Bronchial epithelial cell (primary cell): ENCODE results near the gene MLLT11. TPM values are rescaled to one million over a fixed set of nuclear protein-coding genes. Genes with fewer than 3 reads are reported as not detected.
A peak's percentile ranks its signal among the peaks of the same experiment; 100 is the strongest.

Source experiments
- DNase-seq: peaks from one replicate; pipeline ENCODE4 v3.0.0-alpha.2; 2010; ENCODE audit warnings: low read depth
- FAIRE-seq: peaks from 2 replicates; lab custom pipeline; 2011; peaks lifted over from hg19 to GRCh38; lab: Jason Lieb, UNC
- H3K27me3 ChIP-seq: 2 replicates; pipeline ENCODE4 v1.5.1; 2011; ENCODE audit warnings: low read length; ENCODE audit not compliant: control insufficient read depth, insufficient read depth
- H3K36me3 ChIP-seq: 2 replicates; pipeline ENCODE4 v1.5.1; 2011; ENCODE audit warnings: low read length; ENCODE audit not compliant: control insufficient read depth, insufficient read depth
- H3K4me3 ChIP-seq: 2 replicates; pipeline ENCODE4 v1.5.1; 2011; ENCODE audit warnings: mild to moderate bottlenecking, low read depth, low read length, control low read depth
- CTCF ChIP-seq: IDR thresholded peaks from 2 replicates; pipeline ENCODE4 v1.5.1; 2011; ENCODE audit warnings: mild to moderate bottlenecking, moderate library complexity, low read length, control low read depth, inconsistent platforms; ENCODE audit not compliant: insufficient read depth, severe bottlenecking
- total RNA-seq: library from RNA; depleted of rRNA; stranded (reverse); fragments of >200 nt; gene quantifications from 2 replicates; pipeline ENCODE4 v1.2.1, GENCODE V29; 2014

MLLT11 gene
- total RNA-seq, 1 donor from 2014 or later, result 0.79 TPM

- TF ChIP-seq CTCF, result no peak
- FAIRE-seq, result no peak
These were observed 5.0 kb downstream of the MLLT11 start for GRCh38 chr1:151065089-151065645.

GRCh38 chr1:151067185-151067584 lies 7.0 kb downstream of the MLLT11 start:
- no peaks in the 10 kb centered on the region for H3K36me3 ChIP-seq
- H3K27me3 ChIP-seq, result no peaks in the 10 kb centered on the region
- no peak for TF ChIP-seq CTCF
- FAIRE-seq (no peak), DNase-seq (no peak)
- H3K4me3 ChIP-seq, result no peak overlapping the region

More at GRCh38 chr1:151065089-151065645, 5.0 kb downstream of the MLLT11 start:
- no peak overlapping the region for H3K4me3 ChIP-seq
- DNase-seq, result no peak
- H3K36me3 ChIP-seq, result no peaks in the 10 kb centered on the region
- H3K27me3 ChIP-seq, result no peaks in the 10 kb centered on the region

- DNase-seq (no peak), FAIRE-seq (no peak)
- no peak overlapping the region for H3K4me3 ChIP-seq
- no peaks in the 10 kb centered on the region for H3K36me3 ChIP-seq
- H3K27me3 ChIP-seq, result no peaks in the 10 kb centered on the region
- no peak for TF ChIP-seq CTCF
These were observed 8.9 kb downstream of the MLLT11 start for GRCh38 chr1:151069103-151069486.

- FAIRE-seq, result no peak
- DNase-seq, result peak; percentile 87
- Histone ChIP-seq H3K4me3 (peak within 1 kb of the TSS; percentile 72), H3K36me3 (no peaks in the 10 kb centered on the region), H3K27me3 (no peaks in the 10 kb centered on the region)
- TF ChIP-seq CTCF, result peak; percentile 95
These were observed 10.5 kb downstream of the MLLT11 start, which contains the start of gene GABPB2 for GRCh38 chr1:151070474-151071276. TSS of gene GABPB2 (plus strand) at chr1:151070761. CDS start at chr1:151088190, 17,429 bp downstream.

GRCh38 chr1:151072224-151072623 lies 12.0 kb downstream of the MLLT11 start:
- DNase-seq, result no peak
- Histone ChIP-seq H3K27me3 (no peaks in the 10 kb centered on the region), H3K4me3 (no peak overlapping the region), H3K36me3 (no peaks in the 10 kb centered on the region)
- no peak for TF ChIP-seq CTCF
- no peak for FAIRE-seq
